HG02938 (cell line): ENCODE data around the gene FAM174C.
"Not testable (repeated sequence)": the region's sequence is repeated elsewhere in the genome, so short reads cannot be mapped to it uniquely, and the experiment has no call there.

Experiments
- ATAC-seq: cut with Tn5 transposase; IDR thresholded peaks from one replicate; pipeline ENCODE4 v1.9.1; 2021; ENCODE audit warnings: mild to moderate bottlenecking, moderate library complexity; ENCODE audit not compliant: unreplicated experiment

The FAM174C gene

DNA sequence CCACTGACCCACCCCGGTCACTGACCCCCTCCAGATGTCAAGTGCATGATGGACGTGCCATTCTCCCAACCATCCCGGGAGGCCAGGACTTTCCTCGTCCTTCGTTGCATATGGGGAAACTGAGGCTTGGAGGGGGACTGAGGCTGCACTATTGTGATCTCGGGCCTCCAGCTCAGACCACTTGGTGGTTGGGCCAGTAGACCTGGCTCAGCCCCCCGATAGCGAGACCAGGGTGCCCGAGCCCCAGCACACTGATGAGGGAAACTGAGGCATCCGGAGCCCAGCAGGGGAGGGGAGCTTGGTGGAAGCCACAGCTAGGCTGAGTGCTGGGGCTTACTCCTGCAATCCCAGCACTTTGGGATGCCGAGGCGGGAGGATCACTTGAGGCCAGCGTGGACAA lies 20.7 kb downstream of the FAM174C start:
- no peak for ATAC-seq

DNA sequence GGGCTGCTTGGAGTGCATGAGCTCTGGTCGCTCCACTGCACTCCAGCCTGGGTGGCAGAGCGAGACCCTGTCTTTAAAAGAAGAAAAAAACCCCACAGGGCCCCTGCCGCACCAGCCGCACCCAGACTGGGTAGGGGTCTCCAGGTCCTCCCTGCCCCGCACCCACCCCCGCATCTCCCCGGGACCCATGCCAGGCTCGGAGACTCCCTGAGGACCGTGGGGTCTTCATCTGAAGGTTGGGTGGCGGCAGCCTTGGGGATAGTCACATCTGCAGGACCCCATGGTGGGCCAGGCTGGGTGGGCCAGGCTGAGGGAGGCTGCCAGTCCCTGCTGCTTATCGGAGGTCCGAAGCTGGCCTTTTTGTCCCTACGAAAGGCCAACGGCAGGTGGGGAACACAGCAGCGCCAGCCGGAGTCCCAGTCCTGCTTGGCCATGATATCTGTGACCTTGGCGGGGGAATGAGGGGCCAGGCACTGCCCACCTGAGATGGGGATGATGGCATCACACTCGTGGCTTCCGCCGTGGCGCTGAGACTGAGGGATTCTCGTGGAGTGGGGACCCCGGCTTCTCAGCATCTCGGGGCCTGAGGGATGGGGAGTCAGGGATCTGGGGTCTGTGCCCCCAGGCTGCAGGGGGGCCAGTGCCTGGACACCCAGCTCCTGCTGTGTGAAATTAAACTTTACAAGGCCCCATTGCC lies 21.4 kb downstream of the FAM174C start:
- no peak for ATAC-seq

DNA sequence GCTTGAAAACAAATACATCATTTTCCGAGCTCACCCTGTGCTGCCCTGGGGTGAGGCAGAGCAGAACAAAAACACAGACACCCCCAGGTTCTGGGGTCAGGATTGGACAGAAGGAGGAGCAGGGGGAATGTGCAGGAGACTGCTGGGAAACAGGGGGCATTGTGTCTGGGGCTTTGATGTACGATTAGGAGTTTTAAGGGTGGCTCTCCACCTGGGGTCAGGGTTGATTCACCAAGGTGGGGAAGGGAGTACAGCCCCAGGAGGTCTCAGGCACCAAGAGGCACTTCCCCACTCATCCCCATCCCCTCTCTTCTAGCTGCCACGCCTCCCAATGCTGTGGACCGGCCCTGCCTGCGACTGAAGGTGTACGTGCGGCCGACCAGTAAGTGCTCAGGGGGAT lies 22.9 kb downstream of the FAM174C start:
- ATAC-seq: no peak

DNA sequence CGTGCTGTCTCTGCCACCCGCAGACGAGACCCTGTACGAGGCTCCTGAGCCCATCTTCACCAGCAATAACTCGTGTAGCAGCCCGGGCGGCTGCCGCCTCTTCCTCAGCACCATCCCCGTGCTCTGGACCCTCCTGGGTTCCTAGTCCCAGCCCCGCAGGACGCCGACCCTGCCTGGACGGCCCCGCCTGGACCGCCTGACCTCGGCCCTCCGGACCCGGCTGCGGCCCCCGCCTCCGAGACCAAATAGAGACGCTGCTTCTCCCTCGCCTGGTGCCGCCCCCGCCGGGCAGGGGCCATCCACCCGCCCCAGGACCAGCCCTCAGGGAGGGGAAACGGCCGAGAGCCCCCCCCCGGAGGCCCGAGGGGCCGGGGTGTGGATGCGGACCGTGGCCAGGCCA lies 24.5 kb downstream of the FAM174C start:
- ATAC-seq: no peak

GRCh38 chr19:1300744-1301490 lies 25.6 kb downstream of the FAM174C start:
- no peak for ATAC-seq

GRCh38 chr19:1302533-1303239 lies 27.4 kb downstream of the FAM174C start:
- no peak for ATAC-seq

GRCh38 chr19:1304197-1304924 lies 29.0 kb downstream of the FAM174C start:
- ATAC-seq: no peak

GRCh38 chr19:1305354-1305753 lies 30.0 kb downstream of the FAM174C start:
- ATAC-seq: not testable (repeated sequence)

- ATAC-seq: no peak
Measured at GRCh38 chr19:1307320-1307719, 32.0 kb downstream of the FAM174C start.

GRCh38 chr19:1307755-1308303 lies 32.5 kb downstream of the FAM174C start:
- ATAC-seq: no peak

- no peak for ATAC-seq
Measured at GRCh38 chr19:1308718-1309117, 33.4 kb downstream of the FAM174C start.

- no peak for ATAC-seq
Measured at GRCh38 chr19:1309977-1310852, 34.9 kb downstream of the FAM174C start.

- ATAC-seq: no peak
Measured at GRCh38 chr19:1310853-1311180, 35.5 kb downstream of the FAM174C start.

DNA sequence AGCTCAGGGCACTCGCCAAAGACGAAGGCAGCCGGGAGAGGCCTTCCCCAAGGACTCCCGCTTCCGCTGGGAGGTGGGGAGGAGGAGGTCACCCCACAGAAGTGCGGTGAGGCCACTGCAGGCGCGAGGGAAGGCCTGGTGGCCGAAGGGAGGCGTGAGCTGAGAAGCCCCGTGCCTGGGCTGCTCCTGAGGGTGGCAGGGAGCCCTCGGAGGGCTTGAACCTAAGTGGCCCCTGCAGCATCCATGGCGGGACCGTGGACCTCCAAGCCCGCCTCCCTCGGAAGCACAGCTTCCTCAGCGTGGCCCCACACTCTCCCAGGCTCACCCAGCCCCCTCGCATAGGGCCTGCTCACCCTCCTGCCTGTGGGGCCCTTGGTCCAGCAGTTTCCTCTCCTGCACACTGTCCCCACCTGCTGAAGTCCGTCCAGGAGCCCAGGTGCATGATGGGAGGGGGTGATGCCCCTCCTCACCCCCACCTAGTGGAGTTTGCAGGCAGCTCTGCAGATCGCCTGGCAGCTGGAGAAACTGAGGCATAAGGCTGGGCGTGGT lies 36.3 kb downstream of the FAM174C start:
- ATAC-seq: no peak

DNA sequence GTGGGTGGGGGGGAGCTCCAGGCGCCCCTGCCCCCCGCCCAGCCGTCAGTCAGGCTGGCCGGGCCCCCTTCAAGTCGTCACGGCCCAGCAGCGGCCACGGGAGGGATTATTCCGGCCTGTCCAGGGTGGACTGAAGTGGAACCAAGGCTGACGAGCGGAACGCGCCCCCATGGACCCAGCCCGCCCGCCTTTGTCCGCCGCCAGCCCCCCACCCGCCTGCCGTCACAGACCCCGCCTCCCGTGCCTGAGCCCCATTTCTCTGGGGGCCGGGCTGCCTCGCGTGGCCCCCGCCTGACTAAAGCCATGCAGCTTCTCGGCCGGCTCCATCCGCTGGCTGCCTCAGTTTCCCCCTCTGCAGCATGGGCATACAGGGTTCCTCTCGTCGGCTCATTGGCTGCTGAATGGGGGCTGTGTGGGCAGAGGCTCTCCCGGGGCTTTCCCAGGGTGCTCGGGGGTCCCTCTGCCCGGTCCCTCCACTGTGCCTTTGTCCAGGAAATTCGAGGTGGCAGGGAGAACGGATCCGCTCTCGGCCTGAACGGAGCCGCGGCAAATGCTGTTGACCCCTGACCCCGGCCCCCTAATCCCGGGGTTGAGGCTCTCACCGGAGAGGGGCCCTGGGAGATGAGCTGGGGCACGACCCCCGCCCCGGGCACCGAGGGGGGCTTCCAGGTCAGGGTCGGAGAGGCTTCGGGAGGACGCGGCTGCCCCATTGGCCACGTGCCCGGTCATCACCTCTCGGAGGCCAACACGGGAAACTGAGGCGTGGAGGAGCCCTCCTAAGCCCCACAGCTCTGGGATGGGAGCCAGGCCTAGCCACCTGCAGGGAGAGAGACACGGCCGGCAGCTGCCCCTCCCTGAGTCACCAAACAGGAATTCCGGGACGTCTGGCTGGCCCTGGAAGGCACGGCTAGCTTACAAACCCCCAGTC lies 37.7 kb downstream of the FAM174C start:
- ATAC-seq: no peak

DNA sequence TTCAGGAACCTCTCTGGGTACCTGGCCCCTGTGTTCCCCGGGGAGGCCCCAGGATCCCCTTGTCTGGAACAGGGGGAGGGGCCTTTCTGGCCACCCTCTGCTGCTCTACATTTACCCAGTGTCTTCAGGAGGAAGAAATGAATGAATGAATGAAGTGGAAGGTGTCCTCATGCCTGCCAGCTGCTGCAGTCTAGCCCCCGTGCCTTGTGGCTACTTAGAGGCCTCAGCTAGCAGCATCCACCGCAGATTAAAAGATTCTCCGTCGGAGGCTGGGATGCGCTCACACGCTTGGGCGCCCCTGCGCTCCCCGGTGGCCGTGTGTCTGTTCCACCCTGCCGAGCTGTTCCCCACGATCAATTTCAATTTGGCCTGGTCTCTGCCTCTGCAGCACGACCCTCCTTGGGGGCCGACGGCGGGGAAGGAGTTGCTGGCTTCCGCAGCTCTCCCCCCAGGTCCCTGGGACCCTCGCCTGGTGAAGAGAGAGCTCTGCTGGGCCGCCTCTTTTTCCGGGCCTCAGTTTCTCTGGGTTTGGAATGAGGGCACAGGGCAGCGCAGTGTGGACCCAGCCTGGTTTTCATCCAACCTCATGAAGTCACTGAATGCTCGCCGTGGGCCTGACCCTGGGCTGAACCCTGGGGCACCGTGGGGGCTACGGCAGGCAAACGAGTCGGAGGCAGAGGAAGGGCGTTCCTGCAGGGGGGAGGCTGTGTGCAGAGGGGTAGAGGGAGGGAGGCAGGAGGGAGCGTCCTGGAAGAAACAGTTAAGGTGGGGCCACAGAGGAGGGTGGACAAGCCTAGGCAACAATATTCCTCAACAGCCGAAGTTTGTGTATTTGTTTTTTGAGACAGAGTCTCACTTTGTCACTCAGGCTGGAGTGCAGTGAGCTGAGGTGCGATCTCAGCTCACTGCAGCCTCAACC lies 38.6 kb downstream of the FAM174C start:
- no peak for ATAC-seq

DNA sequence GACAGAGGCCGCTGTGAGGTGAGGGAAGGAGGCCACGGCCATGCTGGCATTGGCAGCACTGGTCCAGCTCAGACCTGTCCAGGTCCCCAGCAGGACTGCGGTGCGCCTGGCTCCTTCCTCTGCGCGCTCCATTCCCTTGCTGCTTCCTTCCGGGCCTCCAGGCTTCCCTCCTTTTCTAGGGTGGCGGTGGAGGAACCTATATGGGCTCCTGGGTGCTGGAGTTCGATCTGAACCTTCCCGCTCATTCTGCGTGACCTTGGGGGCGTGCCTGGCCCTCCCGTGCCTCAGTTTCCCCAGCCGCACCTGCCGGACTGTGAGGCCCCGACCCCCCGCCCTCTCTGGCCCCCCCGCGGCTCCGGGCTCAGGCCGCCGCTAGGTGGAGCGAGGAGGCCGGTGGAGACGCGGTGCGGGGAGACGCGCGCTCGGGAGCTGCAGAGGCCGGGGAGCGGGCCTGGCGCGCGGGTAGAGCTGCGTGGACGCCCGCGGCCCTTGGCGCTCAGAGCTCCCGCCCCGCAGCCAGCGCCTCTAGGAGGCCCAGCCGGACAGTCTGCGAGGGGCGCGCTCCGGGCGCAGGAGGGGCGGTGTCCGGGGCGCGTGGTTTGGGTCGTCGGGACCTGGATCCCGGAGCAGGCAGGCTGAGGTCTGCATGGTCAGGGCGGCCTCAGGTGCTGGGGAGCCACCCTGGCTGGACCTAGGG lies 40.3 kb downstream of the FAM174C start:
- ATAC-seq: no peak
